GM12878 (cell line): Measurements from ENCODE around the gene GALNT16. TPM values are rescaled to one million over a fixed set of nuclear protein-coding genes. Genes with fewer than 3 reads are reported as not detected.
A peak's percentile ranks its signal among the peaks of the same experiment; 100 is the strongest.

Source experiments
- ATF7 ChIP-seq: fragments of 450-650 bp; IDR thresholded peaks from 2 replicates; pipeline ENCODE4 v1.6.1; 2016; ENCODE audit warnings: low read depth, mild to moderate bottlenecking
- BACH1 ChIP-seq: fragments of 450-650 bp; IDR thresholded peaks from 2 replicates; pipeline ENCODE4 v1.6.1; 2017; ENCODE audit warnings: mild to moderate bottlenecking, borderline replicate concordance
- BCL3 ChIP-seq: IDR thresholded peaks from 2 replicates; pipeline ENCODE4 v1.6.1; 2011; ENCODE audit warnings: borderline replicate concordance, low read depth, mild to moderate bottlenecking, moderate library complexity, low read length; ENCODE audit not compliant: insufficient read depth, poor library complexity, severe bottlenecking
- BHLHE40 ChIP-seq, 2 experiments: fragments of 450-650 bp in 1 of 2; IDR thresholded peaks; 2 replicates each; pipeline ENCODE4 v1.6.1; 2011 to 2017; ENCODE audit warnings: low read depth in 2 of 2, borderline replicate concordance in 1 of 2, improper control_type of control experiment in 1 of 2, low read length in 1 of 2, mild to moderate bottlenecking in 1 of 2
- CREM ChIP-seq: IDR thresholded peaks from 2 replicates; pipeline ENCODE4 v1.6.1; 2014; ENCODE audit warnings: antibody characterized with exemption, low read depth
- DPF2 ChIP-seq: fragments of 450-650 bp; IDR thresholded peaks from 2 replicates; pipeline ENCODE4 v1.6.1; 2017; ENCODE audit warnings: mild to moderate bottlenecking
- ETV6 ChIP-seq, 2 experiments: fragments of 450-650 bp in 1 of 2; IDR thresholded peaks in 1 of 2; conservative IDR thresholded peaks in 1 of 2; 2 replicates each; pipeline ENCODE4 v1.6.1; 2014; ENCODE audit warnings: antibody characterized with exemption in 1 of 2, borderline replicate concordance in 1 of 2, low read depth in 1 of 2, mild to moderate bottlenecking in 1 of 2, moderate library complexity in 1 of 2
- HDAC2 ChIP-seq: fragments of 200-600 bp; sonication (generic); IDR thresholded peaks from 2 replicates; pipeline ENCODE4 v1.6.1; 2017
- HDGF ChIP-seq: fragments of 450-650 bp; IDR thresholded peaks from 2 replicates; pipeline ENCODE4 v1.6.1; 2016; ENCODE audit warnings: antibody characterized with exemption
- IKZF2 ChIP-seq, 2 experiments: fragments of 450-650 bp; IDR thresholded peaks; 2 replicates each; pipeline ENCODE4 v1.6.1; 2017; ENCODE audit warnings: mild to moderate bottlenecking in 2 of 2, moderate library complexity in 2 of 2
- KAT2A ChIP-seq: conservative IDR thresholded peaks from 2 replicates; pipeline ENCODE4 v1.6.1; 2011; ENCODE audit warnings: low read depth, low read length; ENCODE audit not compliant: control insufficient read depth
- MTA3 ChIP-seq: IDR thresholded peaks from 2 replicates; pipeline ENCODE4 v1.6.1; 2012; ENCODE audit warnings: low read length, inconsistent platforms, borderline replicate concordance
- NFYB ChIP-seq: IDR thresholded peaks from 2 replicates; pipeline ENCODE4 v1.6.1; 2011; ENCODE audit warnings: low read depth, mild to moderate bottlenecking, low read length, improper control_type of control experiment, moderate library complexity; ENCODE audit not compliant: insufficient read depth
- NR2C1 ChIP-seq: fragments of 450-650 bp; IDR thresholded peaks from 2 replicates; pipeline ENCODE4 v1.6.1; 2017; ENCODE audit warnings: antibody characterized with exemption, mild to moderate bottlenecking, moderate library complexity
- NR2F1 ChIP-seq: fragments of 450-650 bp; conservative IDR thresholded peaks from 2 replicates; pipeline ENCODE4 v1.6.1; 2017; ENCODE audit warnings: mild to moderate bottlenecking
- PBX3 ChIP-seq: IDR thresholded peaks from 2 replicates; pipeline ENCODE4 v1.6.1; 2011; ENCODE audit warnings: mild to moderate bottlenecking, low read depth, low read length, moderate library complexity; ENCODE audit not compliant: insufficient replicate concordance
- RELB ChIP-seq: fragments of 450-650 bp; IDR thresholded peaks from 2 replicates; pipeline ENCODE4 v1.6.1; 2017; ENCODE audit warnings: low read depth, mild to moderate bottlenecking, moderate library complexity
- RUNX3 ChIP-seq: IDR thresholded peaks from 2 replicates; pipeline ENCODE4 v1.6.1; 2012; ENCODE audit warnings: low read length, inconsistent platforms
- SIN3A ChIP-seq: IDR thresholded peaks from 2 replicates; pipeline ENCODE4 v1.6.1; 2012; ENCODE audit warnings: low read depth, low read length, improper control_type of control experiment
- SMC3 ChIP-seq: IDR thresholded peaks from 2 replicates; pipeline ENCODE4 v1.6.1; 2011; ENCODE audit warnings: low read length, improper control_type of control experiment, borderline replicate concordance
- STAT3 ChIP-seq: IDR thresholded peaks from 2 replicates; pipeline ENCODE4 v1.6.1; 2011; ENCODE audit warnings: low read depth, low read length, improper control_type of control experiment
- SUPT20H ChIP-seq: IDR thresholded peaks from 2 replicates; pipeline ENCODE4 v1.6.1; 2011; ENCODE audit warnings: low read depth, mild to moderate bottlenecking, low read length, moderate library complexity, borderline replicate concordance; ENCODE audit not compliant: control insufficient read depth
- TARDBP ChIP-seq: IDR thresholded peaks from 2 replicates; pipeline ENCODE4 v1.6.1; 2016; ENCODE audit warnings: borderline replicate concordance
- TCF3 ChIP-seq: IDR thresholded peaks from 2 replicates; pipeline ENCODE4 v1.6.1; 2012; ENCODE audit warnings: low read depth, mild to moderate bottlenecking, low read length, borderline replicate concordance; ENCODE audit not compliant: insufficient read depth
- ZBED1 ChIP-seq: IDR thresholded peaks from 2 replicates; pipeline ENCODE4 v1.6.1; 2016; ENCODE audit warnings: borderline replicate concordance
- ZBTB33 ChIP-seq: fragments of 450-650 bp; IDR thresholded peaks from 2 replicates; pipeline ENCODE4 v1.6.1; 2017; ENCODE audit warnings: mild to moderate bottlenecking
- ZNF622 ChIP-seq: fragments of 450-650 bp; IDR thresholded peaks from 2 replicates; pipeline ENCODE4 v1.6.1; 2017; ENCODE audit warnings: mild to moderate bottlenecking, inconsistent platforms
- ZSCAN29 ChIP-seq: fragments of 450-650 bp; IDR thresholded peaks from 2 replicates; pipeline ENCODE4 v1.6.1; 2017; ENCODE audit warnings: mild to moderate bottlenecking, moderate library complexity
- polyA plus RNA-seq, 11 experiments: library from polyadenylated mRNA; depleted of rRNA in 4 of 11; unstranded in 6 of 11; stranded (reverse) in 5 of 11; fragments of >200 nt; fragmentation: Nextera tagmentation in 4 of 11; fragmentation: Illumina TruSeq in 1 of 11; extraction: Ambion mirVana in 4 of 11; extraction: Trizol in 1 of 11; gene quantifications; 1 replicate in 1 of 11; 2 replicates in 10 of 11; pipeline versions ENCODE4 v1.2.1 to v1.2.3, GENCODE V29; 2011 to 2016; ENCODE audit warnings: inconsistent platforms in 2 of 11, missing spikeins in 2 of 11, low read depth in 1 of 11
- total RNA-seq, 4 experiments: library from RNA; depleted of rRNA in 3 of 4; stranded (reverse); fragments of >200 nt in 3 of 4; fragmentation: Illumina TruSeq in 1 of 4; extraction: Trizol in 1 of 4; gene quantifications; 2 replicates each; pipeline versions ENCODE4 v1.2.1 to v1.2.3, GENCODE V29; 2013 to 2021

GALNT16 gene
- total and polyA plus RNA-seq, 10 of the 15 experiments (the other 5 are each of a cell fraction or from before 2014, with no cell fraction given) = under 0.01 to 0.08 (median 0.03) TPM; not detected in 3

GRCh38 chr14:69392481-69392880, 132.5 kb downstream of the GALNT16 start (continued):
- TF ChIP-seq TCF3 (no peak), ZNF622 (no peak), SIN3A (no peak), ETV6 (conservative IDR thresholded peaks at IDR 0.05 in 1 of 2, IDR thresholded peaks at IDR 0.05 in 1 of 2; ENCODE audit: borderline replicate concordance in 1 of 2, low read depth in 1 of 2) (no peak), TARDBP (no peak), SMC3 (no peak), STAT3 (no peak), MTA3 (peak; percentile 1; the same call in 1 of the 2 replicates), HDGF (no peak), ZSCAN29 (no peak), HDAC2 (no peak), DPF2 (peak; percentile 35; the same call in 1 of the 2 replicates), RELB (peak; percentile 74), CREM (peak; percentile 46; the same call in 1 of the 2 replicates), IKZF2 (IDR thresholded peaks at IDR 0.05) (peak in 1 of 2 experiments; percentile 75; a peak in 2 of 4 replicates), ZBTB33 (no peak), SUPT20H (no peak), BCL3 (no peak), BACH1 (no peak; the same call in 1 of the 2 replicates), ZBED1 (no peak), NR2F1 (peak; percentile 82), KAT2A (no peak), NR2C1 (peak; percentile 86), PBX3 (no peak), ATF7 (peak; percentile 67), BHLHE40 (IDR thresholded peaks at IDR 0.05; ENCODE audit: borderline replicate concordance in 1 of 2, low read depth in 2 of 2, low read length in 1 of 2) (peak in 1 of 2 experiments; percentile 33; a peak in 1 of 4 replicates), RUNX3 (peak; percentile 7; the same call in 1 of the 2 replicates), NFYB (no peak)
